Neural progenitor cell (in vitro differentiated cells): ENCODE data around the gene POU5F2. TPM values are rescaled to one million over a fixed set of nuclear protein-coding genes. Genes with fewer than 3 reads are reported as not detected.

Experiments used
- DNase-seq: peaks from one replicate; pipeline ENCODE4 v3.0.0-alpha.2; 2016; ENCODE audit warnings: low spot score
- H2AFZ ChIP-seq: fragments of 200-600 bp; sonication (generic); replicated peaks from 2 replicates; pipeline ENCODE4 v1.6.1; 2016; ENCODE audit warnings: antibody characterized with exemption
- H3F3A ChIP-seq: fragments of 200-600 bp; sonication (generic); 2 replicates; pipeline ENCODE4 v1.6.1; 2016; ENCODE audit warnings: antibody characterized with exemption, low read depth
- H3K27ac ChIP-seq: fragments of 200-600 bp; sonication (generic); 2 replicates; pipeline ENCODE4 v1.5.1; 2016; ENCODE audit warnings: mild to moderate bottlenecking
- H3K27me3 ChIP-seq: fragments of 200-600 bp; sonication (generic); 2 replicates; pipeline ENCODE4 v1.6.1; 2016; ENCODE audit warnings: mild to moderate bottlenecking, moderate library complexity
- H3K36me3 ChIP-seq: fragments of 200-600 bp; sonication (generic); 2 replicates; pipeline ENCODE4 v1.5.1; 2016
- H3K4me1 ChIP-seq: fragments of 200-600 bp; sonication (generic); 2 replicates; pipeline ENCODE4 v1.6.1; 2016; ENCODE audit warnings: mixed run types
- H3K4me2 ChIP-seq: fragments of 200-600 bp; sonication (generic); 2 replicates; pipeline ENCODE4 v1.6.1; 2016
- H3K4me3 ChIP-seq: fragments of 200-600 bp; sonication (generic); 2 replicates; pipeline ENCODE4 v1.5.1; 2016
- H3K79me2 ChIP-seq: fragments of 200-600 bp; sonication (generic); 2 replicates; pipeline ENCODE4 v1.6.1; 2016; ENCODE audit warnings: low read depth
- H3K9ac ChIP-seq: fragments of 200-600 bp; sonication (generic); 2 replicates; pipeline ENCODE4 v1.6.1; 2016
- H3K9me3 ChIP-seq: fragments of 200-600 bp; sonication (generic); 2 replicates; pipeline ENCODE4 v1.5.1; 2016; ENCODE audit warnings: low read depth
- H4K20me1 ChIP-seq: fragments of 200-600 bp; sonication (generic); 2 replicates; pipeline ENCODE4 v1.6.1; 2016; ENCODE audit warnings: low read depth
- H3K27ac Mint-ChIP-seq: 3 replicates; pipeline ENCODE4 v1.8.0; 2021; ENCODE audit warnings: mixed read lengths
- H3K27me3 Mint-ChIP-seq: 2 replicates; pipeline ENCODE4 v1.8.0; 2022; ENCODE audit warnings: low read depth, mild to moderate bottlenecking, inconsistent platforms, moderate library complexity, mixed read lengths; ENCODE audit not compliant: insufficient read depth
- H3K36me3 Mint-ChIP-seq: 3 replicates; pipeline ENCODE4 v1.8.0; 2021; ENCODE audit warnings: mixed read lengths
- H3K4me1 Mint-ChIP-seq: 3 replicates; pipeline ENCODE4 v1.8.0; 2021; ENCODE audit warnings: mixed read lengths
- H3K4me3 Mint-ChIP-seq: 3 replicates; pipeline ENCODE4 v1.8.0; 2021; ENCODE audit warnings: mild to moderate bottlenecking, moderate library complexity, mixed read lengths
- H3K9me3 Mint-ChIP-seq: 3 replicates; pipeline ENCODE4 v1.8.0; 2020; ENCODE audit warnings: mixed read lengths
- EZH2 ChIP-seq: fragments of 200-600 bp; sonication (generic); IDR thresholded peaks from 2 replicates; pipeline ENCODE4 v1.6.1; 2017; ENCODE audit warnings: antibody characterized with exemption, mild to moderate bottlenecking, moderate library complexity
- EZH2phosphoT487 ChIP-seq: fragments of 200-600 bp; sonication (generic); IDR thresholded peaks from 2 replicates; pipeline ENCODE4 v1.6.1; 2017; ENCODE audit warnings: antibody characterized with exemption
- total RNA-seq: library from RNA; depleted of rRNA; stranded (reverse); fragments of >200 nt; gene quantifications from 2 replicates; pipeline ENCODE4 v1.2.3, GENCODE V29; 2015; ENCODE audit warnings: low replicate concordance
- TF ChIP-seq, protein P1 (sequence below): fragments of 200-600 bp; sonication (generic); IDR thresholded peaks from 2 replicates; pipeline ENCODE4 v1.5.1; 2017; ENCODE audit warnings: antibody characterized with exemption, mild to moderate bottlenecking

POU5F2 gene, protein sequence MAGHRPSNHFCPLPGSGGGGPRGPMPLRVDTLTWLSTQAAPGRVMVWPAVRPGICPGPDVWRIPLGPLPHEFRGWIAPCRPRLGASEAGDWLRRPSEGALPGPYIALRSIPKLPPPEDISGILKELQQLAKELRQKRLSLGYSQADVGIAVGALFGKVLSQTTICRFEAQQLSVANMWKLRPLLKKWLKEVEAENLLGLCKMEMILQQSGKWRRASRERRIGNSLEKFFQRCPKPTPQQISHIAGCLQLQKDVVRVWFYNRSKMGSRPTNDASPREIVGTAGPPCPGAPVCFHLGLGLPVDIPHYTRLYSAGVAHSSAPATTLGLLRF
- total RNA-seq, result 0.93 and 1.0 TPM in 2 replicates

DNA sequence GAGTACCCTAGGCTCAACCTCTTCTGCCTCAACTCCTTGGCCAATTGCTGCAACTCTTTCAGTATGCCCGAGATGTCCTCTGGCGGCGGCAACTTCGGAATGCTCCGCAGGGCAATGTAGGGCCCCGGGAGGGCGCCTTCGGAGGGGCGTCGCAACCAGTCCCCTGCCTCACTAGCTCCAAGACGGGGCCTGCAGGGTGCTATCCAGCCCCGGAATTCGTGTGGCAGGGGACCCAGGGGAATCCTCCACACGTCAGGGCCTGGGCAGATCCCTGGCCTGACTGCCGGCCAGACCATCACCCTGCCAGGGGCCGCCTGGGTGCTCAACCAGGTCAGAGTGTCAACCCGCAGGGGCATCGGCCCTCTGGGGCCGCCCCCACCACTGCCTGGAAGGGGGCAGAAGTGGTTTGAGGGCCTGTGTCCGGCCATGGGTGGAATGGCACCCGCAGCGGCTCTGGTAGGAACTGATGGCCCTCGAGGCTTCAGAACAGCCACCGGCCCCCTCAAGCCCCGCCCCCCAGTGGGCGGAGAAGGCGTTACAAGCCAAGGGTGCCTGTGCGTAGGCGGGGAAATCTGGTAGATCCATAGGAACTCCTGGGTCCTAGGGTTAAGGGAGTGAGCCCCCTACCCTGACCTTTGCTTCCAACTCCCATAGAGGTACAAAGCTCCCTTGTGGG lies at the start of gene POU5F2:
Gene POU5F2, minus strand, starts transcription at position 465 of the 676 bp plus-strand sequence. Its CDS starts 37 bp downstream, at position 428.
- Mint-ChIP-seq H3K4me1 (no peaks in the 10 kb centered on the region), H3K27ac (no peak within 1 kb of the TSS), H3K4me3 (no peak within 1 kb of the TSS), H3K36me3 (peaks cover 5% of the 10 kb centered on the region), H3K9me3 (peaks cover 11% of the 10 kb centered on the region), H3K27me3 (no peaks in the 10 kb centered on the region)
- Histone ChIP-seq H3K9me3 (no peaks in the 10 kb centered on the region), H3K36me3 (no peaks in the 10 kb centered on the region), H3K9ac (no peak within 1 kb of the TSS), H2AFZ (no peak within 1 kb of the TSS), H3K4me1 (no peaks in the 10 kb centered on the region), H3K4me2 (no peak within 1 kb of the TSS), H3K79me2 (no peaks in the 10 kb centered on the region), H3K27ac (no peak within 1 kb of the TSS), H3K4me3 (no peak within 1 kb of the TSS), H3K27me3 (no peaks in the 10 kb centered on the region), H3F3A (no peaks in the 10 kb centered on the region), H4K20me1 (no peaks in the 10 kb centered on the region)
- no peak for DNase-seq
- TF ChIP-seq EZH2phosphoT487, result no peak
- TF ChIP-seq, protein P1, sequence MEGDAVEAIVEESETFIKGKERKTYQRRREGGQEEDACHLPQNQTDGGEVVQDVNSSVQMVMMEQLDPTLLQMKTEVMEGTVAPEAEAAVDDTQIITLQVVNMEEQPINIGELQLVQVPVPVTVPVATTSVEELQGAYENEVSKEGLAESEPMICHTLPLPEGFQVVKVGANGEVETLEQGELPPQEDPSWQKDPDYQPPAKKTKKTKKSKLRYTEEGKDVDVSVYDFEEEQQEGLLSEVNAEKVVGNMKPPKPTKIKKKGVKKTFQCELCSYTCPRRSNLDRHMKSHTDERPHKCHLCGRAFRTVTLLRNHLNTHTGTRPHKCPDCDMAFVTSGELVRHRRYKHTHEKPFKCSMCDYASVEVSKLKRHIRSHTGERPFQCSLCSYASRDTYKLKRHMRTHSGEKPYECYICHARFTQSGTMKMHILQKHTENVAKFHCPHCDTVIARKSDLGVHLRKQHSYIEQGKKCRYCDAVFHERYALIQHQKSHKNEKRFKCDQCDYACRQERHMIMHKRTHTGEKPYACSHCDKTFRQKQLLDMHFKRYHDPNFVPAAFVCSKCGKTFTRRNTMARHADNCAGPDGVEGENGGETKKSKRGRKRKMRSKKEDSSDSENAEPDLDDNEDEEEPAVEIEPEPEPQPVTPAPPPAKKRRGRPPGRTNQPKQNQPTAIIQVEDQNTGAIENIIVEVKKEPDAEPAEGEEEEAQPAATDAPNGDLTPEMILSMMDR, result peak; percentile 16

- H3K9ac ChIP-seq, result no peak overlapping the region
- H3K9me3 ChIP-seq, result no peaks in the 10 kb centered on the region
- no peaks in the 10 kb centered on the region for H3K4me1 ChIP-seq
- H3K79me2 ChIP-seq, result no peaks in the 10 kb centered on the region
- H3K36me3 Mint-ChIP-seq, result peaks cover 9% of the 10 kb centered on the region
- H3K4me1 Mint-ChIP-seq, result peaks cover 16% of the 10 kb centered on the region
- peaks cover 10% of the 10 kb centered on the region for H3K9me3 Mint-ChIP-seq
- H3K27me3 Mint-ChIP-seq, result no peaks in the 10 kb centered on the region
- DNase-seq, result no peak
- H2AFZ ChIP-seq, result no peak overlapping the region
- no peaks in the 10 kb centered on the region for H3K36me3 ChIP-seq
- peak overlapping the region; percentile 31 for H3K4me3 Mint-ChIP-seq
- H3K27ac ChIP-seq, result no peak overlapping the region
- H3K27ac Mint-ChIP-seq, result no peak overlapping the region
- H4K20me1 ChIP-seq, result no peaks in the 10 kb centered on the region
- H3K4me2 ChIP-seq, result no peak overlapping the region
- H3F3A ChIP-seq, result no peaks in the 10 kb centered on the region
- TF ChIP-seq, protein P1, result no peak
- no peak for TF ChIP-seq EZH2phosphoT487
- TF ChIP-seq EZH2, result no peak
- no peaks in the 10 kb centered on the region for H3K27me3 ChIP-seq
- no peak overlapping the region for H3K4me3 ChIP-seq
Measured at GRCh38 chr5:93790401-93790800, 49.0 kb upstream of the POU5F2 start.

- Histone ChIP-seq H3K4me2 (no peak overlapping the region), H3K27me3 (no peaks in the 10 kb centered on the region), H3K4me1 (no peaks in the 10 kb centered on the region), H2AFZ (no peak overlapping the region), H3K9ac (no peak overlapping the region), H4K20me1 (no peaks in the 10 kb centered on the region), H3K79me2 (no peaks in the 10 kb centered on the region), H3K27ac (no peak overlapping the region), H3K4me3 (no peak overlapping the region), H3K9me3 (no peaks in the 10 kb centered on the region), H3K36me3 (no peaks in the 10 kb centered on the region), H3F3A (no peaks in the 10 kb centered on the region)
- Mint-ChIP-seq H3K9me3 (peaks cover 7% of the 10 kb centered on the region), H3K36me3 (peaks cover 5% of the 10 kb centered on the region), H3K4me3 (no peak overlapping the region), H3K27me3 (no peaks in the 10 kb centered on the region), H3K27ac (no peak overlapping the region), H3K4me1 (peaks cover 15% of the 10 kb centered on the region)
- no peak for DNase-seq
- TF ChIP-seq EZH2phosphoT487, result no peak
- TF ChIP-seq EZH2, result no peak
- TF ChIP-seq, protein P1, result peak; percentile 1
Measured at GRCh38 chr5:93789173-93790067, 48.0 kb upstream of the POU5F2 start.
